Islet precursor cell (in vitro differentiated cells): ENCODE measurements around the gene UNC13B.
A peak's percentile ranks its signal among the peaks of the same experiment; 100 is the strongest.
"Not testable (repeated sequence)": the region's sequence is repeated elsewhere in the genome, so short reads cannot be mapped to it uniquely, and the experiment has no call there.

ENCODE experiments used
- DNase-seq: peaks from one replicate; pipeline ENCODE4 v3.0.0-alpha.2; 2018

Gene UNC13B

GRCh38 chr9:35229066-35229778 lies 67.4 kb downstream of the UNC13B start:
- DNase-seq: no peak

- DNase-seq: no peak
These were observed 68.0 kb downstream of the UNC13B start for GRCh38 chr9:35229779-35230143.

- no peak for DNase-seq
These were observed 71.2 kb downstream of the UNC13B start for GRCh38 chr9:35232867-35233544.

DNA sequence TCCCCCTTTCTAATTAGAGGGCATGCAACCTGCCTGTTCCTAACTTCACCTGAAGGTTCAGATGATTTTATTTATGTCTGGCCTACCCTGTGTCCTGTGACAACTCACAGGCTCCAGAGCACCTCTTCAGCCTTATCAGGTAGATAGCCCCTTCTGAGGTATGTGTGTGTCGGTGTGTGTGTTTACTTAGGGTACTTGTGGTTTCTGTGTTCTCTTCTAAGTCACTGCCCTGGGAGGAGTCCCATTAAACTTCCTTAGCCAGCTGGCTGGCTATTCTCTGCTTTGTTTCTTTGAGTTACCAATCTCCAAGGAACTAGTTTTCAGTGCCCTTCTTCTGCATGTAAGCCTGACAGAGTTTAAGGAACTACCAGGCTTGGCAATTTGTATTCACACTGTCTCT lies 74.9 kb downstream of the UNC13B start:
- no peak for DNase-seq

DNA sequence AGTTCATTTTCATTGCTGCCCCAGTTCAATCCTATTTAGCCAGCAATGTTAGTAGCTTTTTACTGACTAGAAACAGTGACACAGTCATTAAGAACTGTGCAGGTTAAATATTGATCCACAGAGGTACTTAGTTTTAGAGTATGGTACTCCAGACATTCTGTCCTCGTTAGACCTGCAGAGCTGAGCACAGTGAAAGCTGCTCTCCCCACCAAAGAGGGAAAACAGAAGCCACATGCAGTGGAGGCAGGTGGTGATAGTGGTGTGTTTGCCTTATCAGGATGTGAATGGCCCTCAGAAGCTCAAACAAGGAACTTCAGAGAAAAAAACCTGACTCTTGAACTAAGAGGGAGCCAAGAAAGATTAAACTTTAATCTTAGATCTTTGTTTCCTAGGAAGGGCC lies 75.5 kb downstream of the UNC13B start:
- DNase-seq: no peak

GRCh38 chr9:35245945-35246344 lies 84.1 kb downstream of the UNC13B start:
- DNase-seq: not testable (repeated sequence)

DNA sequence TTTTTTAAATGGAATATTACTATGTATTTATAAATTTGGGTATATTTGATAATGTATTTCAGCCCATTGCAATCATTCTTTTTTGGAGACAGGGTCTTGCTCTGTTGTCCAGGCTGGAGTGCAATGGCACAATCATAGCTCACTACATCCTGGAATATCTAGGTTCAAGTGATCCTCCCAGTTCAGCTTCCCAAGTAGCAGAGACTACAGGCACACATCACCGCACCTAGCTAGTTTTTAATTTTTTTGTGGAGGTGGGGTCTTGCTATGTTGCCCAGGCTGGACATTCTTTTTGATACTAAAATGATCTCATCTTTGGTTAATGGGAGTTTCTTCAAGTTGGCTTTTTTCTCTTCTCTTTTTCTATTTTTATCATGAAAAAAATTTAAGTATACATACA lies 91.3 kb downstream of the UNC13B start:
- no peak for DNase-seq

DNA sequence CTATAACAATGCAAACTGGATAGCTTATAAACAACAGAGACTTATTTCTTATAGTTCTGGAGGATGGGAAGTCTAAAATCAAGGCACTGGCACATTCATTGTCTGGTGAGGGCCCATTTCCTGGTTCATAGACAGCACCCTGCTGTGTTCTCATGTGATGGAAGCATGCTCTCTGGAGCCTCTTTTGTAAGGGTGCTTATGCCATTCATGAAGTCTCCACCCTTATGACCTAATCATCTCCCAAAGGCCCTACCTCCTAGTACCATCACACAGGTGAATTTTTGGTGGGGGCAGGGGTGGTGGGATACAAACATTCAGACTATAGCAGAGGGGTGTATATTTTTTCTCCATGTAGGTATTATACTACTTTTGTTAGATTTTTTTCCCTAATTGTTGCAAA lies 92.4 kb downstream of the UNC13B start:
- DNase-seq: no peak

DNA sequence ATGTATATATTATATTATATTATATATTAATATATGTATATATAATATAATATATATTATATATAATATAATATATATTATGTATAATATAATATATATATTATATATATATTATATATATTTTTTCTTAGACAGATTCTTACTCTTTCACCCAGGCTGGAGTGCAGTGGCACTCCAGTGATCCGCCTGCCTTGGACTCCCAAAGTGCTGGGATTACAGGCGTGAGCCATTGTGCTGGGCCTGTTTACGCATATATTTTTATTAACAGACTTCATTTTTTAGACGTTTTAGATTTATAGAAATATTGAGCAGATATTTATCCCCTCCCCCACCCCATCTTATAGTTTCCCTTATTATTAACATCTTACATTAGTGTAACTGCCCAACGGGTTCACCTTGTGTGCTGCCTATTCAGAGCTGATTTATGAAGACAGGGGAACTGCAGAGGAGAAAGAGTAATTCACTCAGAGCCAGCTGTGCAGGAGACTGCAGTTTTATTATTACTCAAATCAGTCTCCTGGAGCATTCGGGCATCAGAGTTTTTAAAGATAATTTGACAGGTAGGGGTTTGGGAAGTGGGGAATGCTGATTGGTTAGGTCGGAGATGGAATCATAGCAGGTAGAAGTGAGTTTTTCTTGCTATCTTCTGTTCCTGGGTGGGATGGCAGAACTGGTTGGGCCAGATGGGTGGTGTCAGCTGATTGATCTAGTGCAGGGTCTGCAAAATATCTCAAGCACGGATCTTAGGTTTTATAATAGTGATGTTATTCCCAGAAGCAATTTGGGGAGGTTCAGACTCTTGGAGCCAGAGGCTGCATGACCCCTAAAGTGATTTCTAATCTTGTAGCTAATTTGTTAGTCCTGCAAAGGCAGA lies 93.4 kb downstream of the UNC13B start:
- no peak for DNase-seq

DNA sequence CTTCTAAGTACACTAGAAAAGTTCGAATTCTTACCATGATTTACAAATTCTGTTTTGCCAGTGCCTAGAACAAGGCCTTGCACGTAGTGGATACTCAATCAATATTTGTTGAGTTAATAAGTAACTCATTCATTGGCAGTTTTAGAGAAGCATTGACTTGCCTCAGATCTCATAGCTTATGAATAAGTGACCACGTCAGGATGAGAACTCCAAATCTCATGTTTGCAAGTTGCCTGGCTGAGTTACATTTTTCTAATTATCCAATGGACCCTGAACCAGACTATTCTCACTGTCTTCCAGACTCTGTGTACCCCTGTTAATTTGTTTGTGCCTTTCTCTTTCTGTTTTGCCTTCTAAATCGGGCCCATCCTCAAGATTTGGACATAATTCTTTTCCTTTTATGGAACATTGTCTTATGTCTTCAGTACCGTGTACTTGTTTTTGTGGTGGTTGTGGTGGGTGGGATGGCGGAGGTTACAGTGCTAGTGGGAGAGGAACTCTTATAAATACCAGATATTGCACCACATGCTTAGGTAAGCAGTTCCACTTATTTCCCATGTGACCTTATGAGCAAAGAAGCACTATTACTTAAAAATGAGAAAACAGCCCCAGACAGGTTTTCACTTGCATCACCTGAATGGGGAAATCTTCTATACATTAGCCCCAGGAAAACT lies 96.3 kb downstream of the UNC13B start:
- DNase-seq: no peak

DNA sequence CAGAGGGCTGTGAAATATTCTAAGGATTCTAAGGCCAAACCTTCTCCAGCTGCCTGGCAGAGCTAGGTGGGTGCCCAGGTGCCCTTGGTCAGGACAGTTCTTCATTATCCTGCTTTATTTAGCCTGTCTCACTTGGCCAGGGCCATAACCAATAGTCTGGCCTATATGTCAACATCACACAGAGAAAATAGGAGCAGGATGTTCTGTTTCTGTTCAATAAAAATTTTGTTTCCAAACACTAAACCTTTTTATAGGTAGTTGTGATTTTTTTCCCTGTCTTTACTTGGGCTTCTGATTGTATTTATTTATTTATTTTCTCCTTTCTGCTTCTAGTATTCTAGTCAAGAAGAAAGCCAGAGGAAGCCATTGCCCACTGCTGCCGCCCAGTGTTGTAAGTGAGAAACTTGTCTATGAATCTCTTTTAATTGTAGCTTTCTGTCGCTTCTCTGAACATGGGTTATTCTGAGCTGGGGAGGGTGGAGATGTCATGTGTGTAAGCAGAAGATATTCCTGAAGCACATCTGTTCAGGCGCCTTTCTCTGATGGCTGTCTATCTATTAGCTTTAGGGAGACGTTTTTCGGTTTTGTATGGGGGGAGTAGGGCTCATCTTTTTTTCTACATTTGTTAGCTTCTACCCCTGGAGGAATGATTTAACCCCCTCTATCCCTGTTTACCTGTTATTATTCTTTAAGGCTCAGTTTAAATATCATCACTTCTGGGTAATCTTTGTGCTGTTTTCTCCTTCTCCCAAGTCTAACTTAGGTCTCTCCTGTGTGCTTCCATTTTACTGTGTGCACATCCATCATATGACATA lies 97.1 kb downstream of the UNC13B start:
- DNase-seq: peak; percentile 77

DNA sequence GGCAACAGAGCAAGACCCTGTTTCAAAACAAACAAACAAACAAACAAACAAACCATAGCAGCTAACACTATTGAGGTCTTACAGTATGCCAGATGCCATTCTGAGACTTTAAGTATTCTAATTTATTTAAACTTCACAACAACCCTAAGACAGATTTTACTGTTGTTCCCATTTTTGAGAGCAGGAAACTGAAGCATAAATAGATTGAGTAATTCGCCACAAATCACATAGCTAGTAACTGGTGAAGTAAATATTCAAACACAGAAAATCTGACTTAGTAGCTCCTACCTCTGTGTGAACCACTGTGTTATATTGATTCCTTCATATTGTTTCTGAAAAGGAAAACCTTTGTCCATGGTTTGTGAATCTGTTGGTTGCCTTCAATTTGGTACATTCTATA lies 98.4 kb downstream of the UNC13B start:
- no peak for DNase-seq

DNA sequence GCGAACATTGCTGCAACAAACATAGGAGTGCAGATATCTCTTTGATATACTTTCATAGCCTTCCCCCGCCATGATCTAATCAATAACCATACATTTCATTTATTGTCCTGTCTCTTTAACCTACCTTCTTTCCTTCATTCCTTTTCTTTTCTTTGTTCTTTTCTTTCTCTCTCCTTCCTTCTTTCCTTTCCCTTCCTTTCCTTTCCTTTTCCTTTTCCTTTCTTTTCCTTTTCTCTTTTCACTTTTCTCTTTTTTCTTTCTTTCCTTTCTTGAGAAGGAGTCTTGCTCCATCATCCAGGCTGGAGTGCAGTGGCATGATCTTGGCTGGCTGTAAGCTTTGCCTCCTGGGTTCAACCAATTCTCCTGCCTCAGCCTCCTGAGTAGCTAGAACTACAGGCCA lies 100.3 kb downstream of the UNC13B start:
- no peak for DNase-seq

GRCh38 chr9:35267710-35268109 lies 105.9 kb downstream of the UNC13B start:
- no peak for DNase-seq

DNA sequence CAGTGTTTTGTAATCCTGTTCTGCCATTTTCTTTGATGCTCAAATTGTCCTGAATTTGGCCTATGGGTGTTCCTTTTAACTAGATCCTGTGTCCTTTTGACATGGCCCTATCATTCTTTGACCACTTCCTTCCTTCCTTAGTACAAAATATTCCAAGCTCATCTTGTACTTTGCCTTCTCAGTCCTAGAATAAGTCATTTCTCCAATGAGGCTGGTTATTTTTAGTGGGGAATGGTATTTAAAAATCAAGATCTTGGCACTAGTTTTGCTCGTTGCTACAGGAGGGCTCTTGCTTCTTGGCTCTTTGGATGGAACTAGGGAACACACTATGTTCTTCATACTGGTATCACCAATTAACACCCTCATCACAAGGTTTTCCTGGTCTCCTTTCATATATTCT lies 108.1 kb downstream of the UNC13B start:
- no peak for DNase-seq

DNA sequence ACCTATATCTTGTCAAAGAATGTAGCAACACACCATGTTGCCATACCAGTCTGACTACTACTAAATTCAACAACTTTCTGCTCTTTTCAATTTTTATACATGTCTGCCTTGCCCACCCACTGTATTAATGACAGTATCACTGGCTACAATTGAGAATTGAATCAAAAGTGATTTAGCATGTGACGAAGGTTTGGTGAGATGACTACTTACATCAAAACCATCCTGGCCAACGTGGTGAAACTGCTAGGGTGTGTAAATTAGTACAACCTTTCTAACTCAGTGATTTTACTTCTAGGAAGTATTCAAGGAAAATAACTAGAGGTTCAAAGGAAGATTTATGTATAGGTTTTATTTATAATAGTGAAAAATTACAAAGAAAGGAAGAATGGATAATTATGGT lies 109.8 kb downstream of the UNC13B start:
- DNase-seq: no peak

DNA sequence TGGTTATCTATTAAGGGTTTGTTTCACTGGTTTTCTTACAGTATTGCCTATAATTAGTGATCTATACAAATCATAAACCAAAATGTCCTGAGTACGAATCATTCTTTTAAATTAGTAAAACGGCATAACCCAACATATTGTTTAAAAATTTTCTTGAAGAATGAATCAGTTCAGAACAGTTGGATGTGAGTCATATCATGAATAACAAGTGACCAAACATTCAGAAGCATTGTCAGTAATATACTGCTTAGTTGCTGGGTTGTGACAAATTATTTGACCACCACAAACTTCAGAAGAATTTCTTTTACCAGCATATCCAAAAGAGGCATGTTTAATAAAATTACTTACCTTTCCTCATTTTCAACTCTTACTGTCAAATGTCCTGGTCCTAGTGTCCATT lies 111.2 kb downstream of the UNC13B start:
- no peak for DNase-seq

GRCh38 chr9:35273591-35273990 lies 111.8 kb downstream of the UNC13B start:
- no peak for DNase-seq

GRCh38 chr9:35274993-35275392 lies 113.2 kb downstream of the UNC13B start:
- DNase-seq: no peak

GRCh38 chr9:35277171-35277520 lies 115.3 kb downstream of the UNC13B start:
- DNase-seq: no peak

- DNase-seq: no peak
These were observed 116.0 kb downstream of the UNC13B start for GRCh38 chr9:35277628-35278359.

GRCh38 chr9:35279946-35280345 lies 118.1 kb downstream of the UNC13B start:
- DNase-seq: no peak
